Measurements from ENCODE around the gene SRSF10. TPM values are rescaled to one million over a fixed set of nuclear protein-coding genes. Genes with fewer than 3 reads are reported as not detected.

The SRSF10 gene
- total RNA-seq, 2 donors from 2014 or later = 61.5 to 89.7 TPM

GRCh38 chr1:24004132-24004531 lies 24.0 kb upstream of the SRSF10 start:
- Histone ChIP-seq H3K9me3 (no peaks in the 10 kb centered on the region), H3K4me3 (no peak overlapping the region), H3K36me3 (replicated peaks in 1 of 2; ENCODE audit: insufficient read depth in 1 of 2, low read depth in 2 of 2) (no peaks in the 10 kb centered on the region), H3K4me1 (peaks cover 13% of the 10 kb centered on the region), H3K27me3 (no peaks in the 10 kb centered on the region), H3K27ac (no peak overlapping the region)
- intact Hi-C loops (cut with DNase I) = no loop called here
- no peak for DNase-seq
- WGBS, 2 donors = 70 to 90% methylated on average over 5 of the region's 5 CpGs
- no peak for ATAC-seq
- TF ChIP-seq CTCF (IDR thresholded peaks at IDR 0.05) = no peak
- TF ChIP-seq POLR2A (IDR thresholded peaks at IDR 0.05) = no peak

- intact Hi-C loops (cut with DNase I) = no loop called here
These were observed 23.3 kb upstream of the SRSF10 start for GRCh38 chr1:24003331-24003972.

GRCh38 chr1:24002695-24003094 lies 22.6 kb upstream of the SRSF10 start:
- intact Hi-C loops (cut with DNase I) = no loop called here
- Histone ChIP-seq H3K9me3 (no peaks in the 10 kb centered on the region), H3K36me3 (replicated peaks in 1 of 2; ENCODE audit: insufficient read depth in 1 of 2, low read depth in 2 of 2) (no peaks in the 10 kb centered on the region), H3K4me1 (peaks cover 11% of the 10 kb centered on the region), H3K27me3 (no peaks in the 10 kb centered on the region), H3K27ac (no peak overlapping the region), H3K4me3 (no peak overlapping the region)
- 72 to 79% methylated on average over 2 of the region's 2 CpGs for WGBS, 2 donors
- TF ChIP-seq CTCF (IDR thresholded peaks at IDR 0.05) (no peak), POLR2A (IDR thresholded peaks at IDR 0.05) (no peak)
- no peak for ATAC-seq
- no peak for DNase-seq

More at GRCh38 chr1:24003331-24003972, 23.3 kb upstream of the SRSF10 start:
- no peaks in the 10 kb centered on the region for H3K36me3 ChIP-seq (replicated peaks in 1 of 2; ENCODE audit: insufficient read depth in 1 of 2, low read depth in 2 of 2)
- peak in 3 of 4 donors; percentile 21 to 32 (median 24) for DNase-seq
- WGBS, 2 donors = 25 to 44% methylated on average over 4 of the region's 4 CpGs
- H3K27ac ChIP-seq = peak overlapping the region in 1 of 4 donors; percentile 38
- no peaks in the 10 kb centered on the region for H3K9me3 ChIP-seq
- no peak for TF ChIP-seq POLR2A (IDR thresholded peaks at IDR 0.05)
- peak in 1 of 7 experiments; percentile 19 for TF ChIP-seq CTCF (IDR thresholded peaks at IDR 0.05)
- peak; percentile 69 for ATAC-seq
- no peak overlapping the region for H3K4me3 ChIP-seq
- no peaks in the 10 kb centered on the region for H3K27me3 ChIP-seq
- peaks cover 12% of the 10 kb centered on the region for H3K4me1 ChIP-seq

- no peak for TF ChIP-seq POLR2A (IDR thresholded peaks at IDR 0.05)
- TF ChIP-seq CTCF (IDR thresholded peaks at IDR 0.05) = no peak
- ATAC-seq = no peak
- intact Hi-C loops (cut with DNase I) = no loop called here
These were observed 19.1 kb upstream of the SRSF10 start for GRCh38 chr1:23999156-23999671.

GRCh38 chr1:23997812-23998211 lies 17.7 kb upstream of the SRSF10 start:
- WGBS, 2 donors = 17 to 31% methylated on average over 1 of the region's 1 CpG
- Histone ChIP-seq H3K36me3 (replicated peaks in 1 of 2; ENCODE audit: insufficient read depth in 1 of 2, low read depth in 2 of 2) (no peaks in the 10 kb centered on the region), H3K27me3 (no peaks in the 10 kb centered on the region), H3K4me1 (peaks cover 21% of the 10 kb centered on the region), H3K9me3 (no peaks in the 10 kb centered on the region), H3K27ac (peak overlapping the region in 2 of 4 donors; percentile 25 to 32), H3K4me3 (no peak overlapping the region)
- ATAC-seq (no peak), DNase-seq (no peak)
- TF ChIP-seq CTCF (IDR thresholded peaks at IDR 0.05) = no peak
- no peak for TF ChIP-seq POLR2A (IDR thresholded peaks at IDR 0.05)
- intact Hi-C loops (cut with DNase I) = no loop called here

More at GRCh38 chr1:23999156-23999671, 19.1 kb upstream of the SRSF10 start:
- Histone ChIP-seq H3K36me3 (replicated peaks in 1 of 2; ENCODE audit: insufficient read depth in 1 of 2, low read depth in 2 of 2) (no peaks in the 10 kb centered on the region), H3K4me1 (peaks cover 28% of the 10 kb centered on the region), H3K4me3 (no peak overlapping the region), H3K27ac (no peak overlapping the region), H3K9me3 (no peaks in the 10 kb centered on the region), H3K27me3 (no peaks in the 10 kb centered on the region)
- no peak for DNase-seq
- WGBS, 2 donors = 21 to 35% methylated on average over 3 of the region's 3 CpGs

Data from body of pancreas (tissue), 4 donors.